Activated T-helper 1 cell treated with Interleukin-2 at 50 U/mL for 16 hours (primary cell): ENCODE data around the gene ZNF236.
A peak's percentile ranks its signal among the peaks of the same experiment; 100 is the strongest.
"Not testable (repeated sequence)": the region's sequence is repeated elsewhere in the genome, so short reads cannot be mapped to it uniquely, and the experiment has no call there.

Experiments
- DNase-seq: peaks from one replicate; pipeline ENCODE4 v3.0.0-alpha.2; 2020; ENCODE audit warnings: low read depth

The ZNF236 gene

DNA sequence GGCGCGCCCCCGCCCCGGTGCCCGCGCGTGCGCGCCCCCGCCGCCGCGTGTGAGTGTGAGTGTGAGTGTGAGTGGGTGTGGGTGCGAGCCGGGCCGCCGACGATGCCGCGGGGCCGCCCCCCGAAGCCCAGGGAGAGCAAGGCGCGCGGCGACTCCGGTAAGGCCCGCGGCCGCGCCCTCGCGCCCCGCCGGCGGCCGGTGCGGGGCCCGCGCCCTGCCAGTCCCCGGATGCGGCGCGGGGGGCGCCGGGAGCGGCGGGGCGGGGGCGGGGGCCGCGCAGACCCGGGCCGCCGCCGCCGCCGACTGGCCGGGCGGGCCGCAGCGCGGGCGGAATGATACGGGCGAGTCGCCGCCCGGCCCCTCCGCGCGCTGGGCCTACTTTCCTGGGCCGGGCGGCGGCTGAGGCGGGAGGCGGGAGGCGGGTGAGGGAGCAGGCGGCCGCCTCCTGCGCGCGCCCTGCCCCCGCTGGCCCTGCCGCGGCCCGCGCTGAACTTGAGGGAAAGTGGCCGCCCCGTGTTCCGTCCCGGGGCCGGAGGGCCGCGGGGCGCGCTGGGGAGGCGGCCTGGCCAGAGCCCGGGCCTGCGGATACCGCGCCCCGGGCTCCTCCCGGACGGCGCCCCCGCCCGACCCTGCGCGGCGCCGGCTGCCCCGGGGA lies at the start of gene ZNF236:
ZNF236 (plus strand) TSS at position 52 of the 655 bp plus-strand sequence; CDS start at position 103, 51 bp downstream.
- DNase-seq, result peak; percentile 53

DNA sequence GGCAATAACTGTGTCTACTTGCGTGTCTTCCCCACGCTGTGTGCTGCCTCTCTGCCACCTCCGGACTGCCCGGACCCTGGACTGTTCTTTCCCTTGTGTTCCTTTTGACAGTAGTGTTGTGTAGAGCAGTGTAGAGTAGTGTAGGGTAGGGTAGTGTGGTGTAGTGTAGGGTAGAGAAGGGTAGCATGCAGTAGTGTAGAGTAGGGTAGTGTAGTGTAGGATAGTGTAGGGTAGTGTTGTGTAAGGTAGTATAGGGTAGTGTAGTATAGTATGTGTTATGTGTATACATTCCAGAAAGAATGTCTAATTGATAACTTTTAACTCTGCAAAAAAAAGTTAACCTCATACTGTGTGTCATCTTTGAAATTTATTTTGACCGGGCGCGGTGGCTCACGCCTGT lies 49.7 kb upstream of the ZNF236 start:
- no peak for DNase-seq

DNA sequence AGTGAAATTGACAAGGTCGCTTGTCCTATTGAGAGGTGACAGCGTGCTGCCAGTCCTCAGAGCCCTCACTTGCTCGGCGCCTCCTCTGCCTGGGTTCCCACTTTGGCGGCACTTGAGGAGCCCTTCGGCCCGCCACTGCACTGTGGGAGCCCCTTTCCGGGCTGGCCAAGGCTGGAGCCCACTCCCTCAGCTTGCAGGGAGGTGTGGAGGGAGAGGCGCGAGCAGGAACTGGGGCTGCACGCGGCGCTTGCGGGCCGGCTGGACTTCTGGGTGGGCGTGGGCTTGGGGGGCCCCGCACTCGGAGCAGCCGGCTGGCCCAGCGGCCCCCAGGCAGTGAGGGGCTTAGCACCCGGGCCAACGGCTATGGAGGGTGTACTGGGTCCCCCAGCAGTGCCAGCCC lies 45.3 kb upstream of the ZNF236 start:
- not testable (repeated sequence) for DNase-seq

DNA sequence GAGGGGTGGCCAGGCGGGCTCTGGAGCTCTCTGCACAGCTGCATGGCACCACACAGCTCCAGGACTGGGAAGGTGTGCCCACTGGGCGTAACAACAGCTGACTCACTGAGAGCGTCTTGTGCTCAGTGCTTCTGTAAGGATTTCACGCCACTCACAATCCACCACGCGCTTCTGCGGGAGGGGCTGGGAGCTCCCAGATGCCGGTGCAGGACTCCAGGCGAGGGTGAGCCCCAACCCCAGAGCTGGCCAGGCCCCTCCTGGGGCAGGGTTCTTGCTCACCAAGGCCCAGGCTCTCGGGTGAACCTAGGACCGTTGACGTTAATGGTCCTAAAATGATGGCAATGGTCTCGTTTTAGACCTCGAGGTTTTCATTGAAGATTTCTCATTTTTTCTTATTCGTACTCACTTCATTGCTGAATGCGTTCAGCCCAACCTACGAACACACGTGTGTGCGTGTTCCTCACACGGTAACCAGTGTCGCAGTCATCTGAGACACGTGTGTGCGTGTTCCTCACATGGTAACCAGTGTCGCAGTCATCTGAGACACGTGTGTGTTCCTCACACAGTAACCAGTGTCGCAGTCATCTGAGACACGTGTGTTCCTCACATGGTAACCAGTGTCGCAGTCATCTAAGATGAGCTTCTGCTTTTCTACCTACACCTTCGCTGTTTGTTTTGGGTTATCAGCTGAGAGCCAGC lies 38.4 kb upstream of the ZNF236 start:
- DNase-seq, result no peak

GRCh38 chr18:76785872-76786271 lies 36.5 kb upstream of the ZNF236 start:
- no peak for DNase-seq

DNA sequence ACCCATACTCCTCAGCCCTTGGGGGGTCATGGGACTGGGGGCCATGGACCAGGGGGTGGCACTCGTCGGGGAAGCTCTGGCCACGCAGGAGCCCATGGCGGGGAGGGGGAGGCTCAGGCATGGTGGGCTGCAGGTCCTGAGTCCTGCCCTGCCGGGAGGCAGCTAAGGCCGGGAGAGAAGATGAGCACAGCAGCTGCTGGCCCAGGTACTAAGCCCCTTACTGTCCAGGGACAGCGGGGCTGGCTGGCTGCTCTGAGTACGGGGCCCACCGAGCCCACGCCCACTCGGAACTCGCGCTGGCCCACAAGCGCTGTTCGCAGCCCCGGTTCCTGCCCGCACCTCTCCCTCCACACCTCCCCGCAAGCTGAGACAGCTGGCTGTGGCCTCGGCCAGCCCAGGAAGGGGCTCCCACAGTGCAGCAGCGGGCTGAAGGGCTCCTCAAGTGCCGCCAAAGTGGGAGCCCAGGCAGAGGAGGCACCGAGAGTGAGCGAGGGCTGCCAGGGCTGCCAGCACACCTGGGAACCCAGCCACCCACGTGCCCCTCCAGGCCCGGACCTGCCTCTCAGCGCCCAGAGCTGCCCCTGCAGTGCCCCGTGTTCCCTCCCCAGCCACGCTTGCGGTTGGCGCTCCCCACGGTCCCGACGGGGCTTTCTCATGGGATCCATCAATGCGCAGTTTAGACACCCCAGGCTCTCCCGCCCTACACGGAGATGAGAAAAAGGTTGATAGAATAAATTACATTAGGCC lies 33.6 kb upstream of the ZNF236 start:
- no peak for DNase-seq

- DNase-seq, result no peak
Observed at GRCh38 chr18:76791106-76791505, 31.3 kb upstream of the ZNF236 start.

GRCh38 chr18:76791642-76792041 lies 30.7 kb upstream of the ZNF236 start:
- DNase-seq, result no peak

GRCh38 chr18:76794326-76794725 lies 28.0 kb upstream of the ZNF236 start:
- DNase-seq, result no peak

DNA sequence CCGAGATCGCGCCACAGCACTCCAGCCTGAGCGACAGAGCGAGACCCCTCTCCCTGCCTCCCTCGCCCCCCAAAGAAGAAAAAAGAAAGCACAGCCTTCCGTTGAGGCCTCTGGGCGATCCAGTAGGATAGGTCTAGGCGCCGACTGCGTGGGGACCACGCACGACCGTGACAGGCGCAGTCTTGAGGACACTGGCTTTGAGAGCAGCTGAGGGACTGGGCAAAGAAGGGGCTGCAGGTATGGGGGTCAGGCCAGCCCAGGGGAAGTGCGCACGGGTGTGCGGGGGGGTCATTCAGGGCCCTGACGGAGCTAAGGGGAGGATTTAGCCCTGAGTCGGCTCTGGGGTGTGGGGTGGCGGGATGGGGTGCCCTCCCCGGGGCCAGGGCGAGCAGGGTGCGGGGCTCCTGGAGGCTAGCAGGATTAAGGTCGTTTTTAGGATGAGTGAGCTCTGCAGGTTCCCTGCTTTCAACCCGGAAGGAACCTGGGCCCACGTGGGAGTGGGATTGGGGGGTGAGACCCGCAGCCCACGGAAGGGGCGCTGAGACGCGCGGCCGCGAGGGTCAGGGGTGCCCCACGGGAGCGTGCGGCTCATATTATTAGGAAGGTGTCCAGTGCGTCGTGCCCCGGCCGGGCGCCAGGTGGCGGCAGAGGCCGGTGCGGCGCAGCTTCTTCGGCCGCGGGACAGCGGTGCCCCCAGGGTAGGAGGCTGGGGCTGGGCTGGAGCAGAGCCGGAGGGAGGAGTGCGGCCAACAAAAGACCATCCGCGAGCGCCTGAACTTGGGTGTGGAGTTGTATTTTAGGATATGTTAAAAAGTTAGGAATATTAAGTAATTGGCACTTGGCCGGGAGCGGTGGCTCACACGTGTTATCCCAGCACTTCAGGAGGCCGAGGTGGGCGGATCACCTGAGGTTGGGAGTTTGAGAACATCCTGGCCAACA lies 20.5 kb upstream of the ZNF236 start:
- DNase-seq, result peak; percentile 17

GRCh38 chr18:76803413-76803812 lies 18.9 kb upstream of the ZNF236 start:
- DNase-seq, result no peak

- peak; percentile 50 for DNase-seq
Observed at GRCh38 chr18:76803814-76804213, 18.5 kb upstream of the ZNF236 start.

DNA sequence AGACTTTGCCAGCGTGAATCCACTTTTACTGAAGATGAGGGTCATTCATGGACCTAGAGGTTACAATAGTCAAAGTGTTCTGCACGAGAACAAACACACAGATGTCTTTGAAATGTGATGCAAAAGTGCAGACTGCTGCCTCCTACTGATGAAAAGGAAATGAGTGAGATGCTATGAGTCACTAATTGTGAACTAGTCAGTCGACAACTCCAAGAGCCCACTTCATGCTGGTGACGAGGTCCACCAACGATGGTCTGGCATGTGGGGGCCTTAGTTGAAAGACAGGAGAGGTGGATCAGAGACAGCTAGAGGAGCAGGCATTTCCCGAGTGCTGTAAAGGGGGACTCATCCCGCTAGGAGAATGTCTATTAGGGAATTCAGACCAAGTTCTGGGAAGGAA lies 17.1 kb upstream of the ZNF236 start:
- DNase-seq, result no peak

DNA sequence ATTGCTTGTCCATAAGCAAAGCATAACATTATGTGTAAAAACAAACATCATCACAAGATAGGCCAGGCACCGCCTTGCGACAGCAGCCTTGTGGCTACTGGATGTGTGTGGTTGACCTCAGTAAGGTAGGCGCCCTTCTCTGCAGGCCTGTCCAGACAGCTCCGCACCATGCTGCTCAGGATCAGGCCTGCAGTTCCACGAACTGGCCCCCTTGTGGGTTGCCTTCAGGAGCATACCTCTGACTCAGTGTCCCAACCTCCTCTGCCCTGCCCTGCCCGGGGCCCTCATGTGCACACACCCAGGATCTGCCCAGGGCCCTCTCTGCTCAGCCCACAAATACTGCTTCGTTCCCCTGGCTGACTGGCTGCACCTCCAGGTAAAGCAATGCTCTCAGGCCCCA lies 16.1 kb upstream of the ZNF236 start:
- DNase-seq, result no peak

- DNase-seq, result no peak
Observed at GRCh38 chr18:76808561-76808960, 13.8 kb upstream of the ZNF236 start.

- not testable (repeated sequence) for DNase-seq
Observed at GRCh38 chr18:76811530-76811929, 10.8 kb upstream of the ZNF236 start.

DNA sequence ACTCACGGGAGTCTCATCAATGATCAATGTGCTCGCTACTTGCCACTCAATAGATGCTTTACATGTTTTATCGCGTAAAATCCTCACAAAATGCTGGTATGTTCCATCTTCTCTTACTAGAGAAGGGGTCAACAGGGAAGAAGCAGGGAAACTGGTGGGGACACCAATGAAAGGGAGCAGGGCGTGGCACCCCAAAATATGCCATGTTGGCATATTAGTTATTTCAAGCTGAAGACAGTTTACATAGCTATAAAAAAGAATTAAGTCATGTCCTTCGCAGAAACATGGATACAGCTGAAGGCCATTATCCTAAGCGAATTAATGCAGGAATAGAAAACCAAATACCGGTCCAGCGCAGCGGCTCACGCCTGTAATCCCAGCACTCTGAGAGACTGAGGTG lies 8.1 kb upstream of the ZNF236 start:
- DNase-seq, result no peak

GRCh38 chr18:76816127-76816526 lies 6.2 kb upstream of the ZNF236 start:
- no peak for DNase-seq

GRCh38 chr18:76817888-76818611 lies 4.3 kb upstream of the ZNF236 start:
- no peak for DNase-seq

DNA sequence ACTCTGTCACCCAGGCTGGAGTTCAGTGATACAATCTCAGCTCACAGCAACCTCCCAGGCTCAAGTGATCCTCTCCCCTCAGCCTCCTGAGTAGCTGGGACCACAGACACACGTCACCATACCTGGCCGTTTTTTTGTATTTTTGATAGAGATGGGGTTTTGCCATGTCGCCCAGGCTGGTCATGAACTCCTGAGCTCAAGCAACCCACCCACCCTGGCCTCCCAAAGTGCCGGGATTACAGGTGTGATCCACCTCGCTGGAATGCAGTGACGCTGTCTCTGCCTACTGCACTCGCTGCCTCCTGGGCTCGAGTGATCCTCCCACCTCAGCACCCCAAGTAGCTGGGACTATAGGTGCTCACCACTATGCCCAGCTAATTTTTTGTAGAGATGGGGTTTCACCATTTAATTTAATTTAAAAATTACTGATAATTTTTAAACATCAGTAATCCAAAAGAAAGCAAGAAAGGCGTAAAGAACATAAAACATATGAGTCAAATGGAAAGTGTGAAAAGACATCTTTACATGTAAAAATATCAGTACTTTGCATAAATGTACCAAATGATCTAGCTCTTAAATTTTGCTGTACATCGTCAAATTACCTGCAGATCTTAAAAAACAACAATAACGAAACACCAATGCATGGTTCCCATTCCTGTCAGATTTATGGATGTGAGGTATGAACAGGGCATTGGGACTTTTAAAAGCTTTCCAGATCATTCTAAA lies 2.8 kb upstream of the ZNF236 start:
- no peak for DNase-seq
